K562 (cell line): Measurements from ENCODE around the gene ZC3H13. TPM values are rescaled to one million over a fixed set of nuclear protein-coding genes. Genes with fewer than 3 reads are reported as not detected.

Source experiments
- ATAC-seq: fragments of 200-7000 bp; cut with Tn5 transposase; 3 replicates; pipeline ENCODE4 v1.9.1; 2020; ENCODE audit warnings: moderate library complexity
- BruUV-seq: library from RNA; stranded (reverse); fragments of 400-500 nt; replicated peaks from 2 replicates; lab custom pipeline; 2021; lab: Mats Ljungman, UMichigan
- CTCF ChIA-PET: fragments of 300-600 bp; formaldehyde crosslinking; extraction: SDS; loops from one replicate; lab custom pipeline; 2021; ENCODE audit warnings: low intra/inter-chr PET ratio; lab: Yijun Ruan, JAX
- POLR2A ChIA-PET: fragments of 300-600, 350-650 bp; sonication (Branson Sonifier 250); formaldehyde crosslinking; extraction: SDS; loops from one replicate; lab custom pipeline; 2021; ENCODE audit warnings: antibody characterized with exemption, inconsistent platforms; lab: Yijun Ruan, JAX
- DNase-seq, 4 experiments: peaks; one replicate each; pipeline versions ENCODE4 v3.0.0 to v3.0.0-alpha.2; 2011 to 2018; ENCODE audit warnings: low spot score in 3 of 4, mixed read lengths in 3 of 4; ENCODE audit errors: extremely low read depth in 1 of 4
- FAIRE-seq: peaks from 2 replicates; lab custom pipeline; 2011; peaks lifted over from hg19 to GRCh38; lab: Jason Lieb, UNC
- H2AFZ ChIP-seq: 2 replicates; pipeline ENCODE4 v1.6.0; 2011; ENCODE audit warnings: low read depth, low read length, control low read depth, inconsistent platforms
- H3K27ac ChIP-seq: fragments of 200-600 bp; 3 replicates; pipeline ENCODE4 v1.8.0; 2011; ENCODE audit warnings: low read depth, mild to moderate bottlenecking, control low read depth, inconsistent platforms, low read length, moderate library complexity, mixed read lengths; ENCODE audit errors: extremely low read depth
- H3K27me3 ChIP-seq, 2 experiments: fragments of 300-600 bp in 1 of 2; 2 replicates in 1 of 2; 3 replicates in 1 of 2; pipeline versions ENCODE4 v1.6.0 to v1.8.0; 2011; ENCODE audit warnings: inconsistent platforms in 2 of 2, low read length in 2 of 2, mild to moderate bottlenecking in 1 of 2, mixed read lengths in 1 of 2, moderate library complexity in 1 of 2; ENCODE audit not compliant: control insufficient read depth in 2 of 2, insufficient read depth in 2 of 2
- H3K36me3 ChIP-seq: fragments of 300-600 bp; 3 replicates; pipeline ENCODE4 v1.8.0; 2011; ENCODE audit warnings: mild to moderate bottlenecking, low read length, inconsistent platforms; ENCODE audit not compliant: control insufficient read depth, insufficient read depth
- H3K4me1 ChIP-seq, 2 experiments: fragments of 200-600 bp in 1 of 2; replicated peaks in 1 of 2; 2 replicates in 1 of 2; 3 replicates in 1 of 2; pipeline versions ENCODE4 v1.5.1 to v1.8.0; 2011; ENCODE audit warnings: inconsistent platforms in 2 of 2, low read length in 2 of 2, mild to moderate bottlenecking in 1 of 2, mixed read lengths in 1 of 2, moderate library complexity in 1 of 2; ENCODE audit not compliant: control insufficient read depth in 2 of 2, insufficient read depth in 2 of 2
- H3K4me2 ChIP-seq: 2 replicates; pipeline ENCODE4 v1.6.1; 2011; ENCODE audit warnings: low read length, control low read depth, inconsistent platforms, mixed read lengths; ENCODE audit not compliant: insufficient read depth
- H3K4me3 ChIP-seq: fragments of 200-600 bp; sonication (generic), shearing (Covaris generic); 2 replicates; pipeline ENCODE4 v1.5.1; 2016; ENCODE audit warnings: control low read depth, inconsistent platforms
- H3K79me2 ChIP-seq: fragments of 200-600 bp; 3 replicates; pipeline ENCODE4 v1.8.0; 2011; ENCODE audit warnings: low read length, inconsistent platforms; ENCODE audit not compliant: control insufficient read depth, insufficient read depth
- H3K9ac ChIP-seq, 2 experiments: 2 replicates each; pipeline versions ENCODE4 v1.6.0 to v1.6.1; 2011; ENCODE audit warnings: low read depth in 2 of 2, low read length in 2 of 2, control low read depth in 1 of 2, inconsistent platforms in 1 of 2, mild to moderate bottlenecking in 1 of 2, mixed read lengths in 1 of 2; ENCODE audit not compliant: insufficient read depth in 1 of 2
- H3K9me1 ChIP-seq: one replicate; pipeline ENCODE4 v1.6.0; 2011; ENCODE audit warnings: inconsistent platforms, mild to moderate bottlenecking, low read length, moderate library complexity; ENCODE audit not compliant: control insufficient read depth, insufficient read depth
- H3K9me3 ChIP-seq: replicated peaks from 2 replicates; pipeline ENCODE4 v1.5.1; 2011; ENCODE audit warnings: low read depth, low read length, inconsistent platforms; ENCODE audit not compliant: control insufficient read depth, insufficient read depth
- H4K20me1 ChIP-seq: replicated peaks from 2 replicates; pipeline ENCODE4 v1.6.1; 2011; ENCODE audit warnings: low read length, inconsistent platforms, mixed read lengths; ENCODE audit not compliant: control insufficient read depth, insufficient read depth
- DIDO1 ChIP-seq: fragments of 450-650 bp; IDR thresholded peaks from 2 replicates; pipeline ENCODE4 v1.6.1; 2016; ENCODE audit warnings: low read depth, missing biosample characterization, missing genetic modification characterization
- HLTF ChIP-seq: fragments of 450-650 bp; IDR thresholded peaks from 2 replicates; pipeline ENCODE4 v1.6.1; 2016
- MEF2D ChIP-seq: conservative IDR thresholded peaks from 2 replicates; pipeline ENCODE4 v1.6.1; 2016; ENCODE audit warnings: low read depth, missing genetic modification characterization, missing compliant biosample characterization
- MXI1 ChIP-seq: IDR thresholded peaks from 2 replicates; pipeline ENCODE4 v1.6.1; 2011; ENCODE audit warnings: low read depth, mild to moderate bottlenecking, improper control_type of control experiment, low read length
- NR2C2 ChIP-seq, 2 experiments: fragments of 200-800 bp in 1 of 2; sonication (Bioruptor generic) in 1 of 2; sonication (generic) in 1 of 2; formaldehyde crosslinking in 1 of 2; IDR thresholded peaks; 2 replicates each; pipeline versions ENCODE4 v1.6.1 to v1.8.0; 2016 to 2022; ENCODE audit warnings: mild to moderate bottlenecking in 1 of 2, missing compliant biosample characterization in 1 of 2, missing genetic modification characterization in 1 of 2, missing genetic modification reagents in 1 of 2
- U2AF2 ChIP-seq: fragments of 200-400 bp; formaldehyde crosslinking; optimal IDR thresholded peaks from 2 replicates; pipeline ENCODE3; 2017; ENCODE audit warnings: low read depth, mild to moderate bottlenecking, low read length
- ZFP36 ChIP-seq: fragments of 150-350 bp; IDR thresholded peaks from 2 replicates; pipeline ENCODE4 v1.6.1; 2018; ENCODE audit warnings: low read length, low read depth; ENCODE audit not compliant: partially characterized antibody
- ZNF76 ChIP-seq: fragments of 250-450 bp; sonication (Bioruptor Pico); IDR thresholded peaks from 2 replicates; pipeline ENCODE4 v1.4.0; 2020; ENCODE audit warnings: mild to moderate bottlenecking, moderate library complexity, borderline replicate concordance
- WGBS: fragments of 100-300 bp; shearing (Covaris generic); methylation state at CpG from one replicate; pipeline ENCODE4 v1.1.6; 2016; ENCODE audit warnings: low coverage, mixed read lengths; ENCODE audit not compliant: insufficient coverage; ENCODE audit errors: missing lambda C conversion rate; 5-methylcytosine and 5-hydroxymethylcytosine counted together
- in situ Hi-C: fragments of 300-500 bp; cut with MboI; formaldehyde crosslinking; loops from 4 replicates; pipeline ENCODE4 v1.15.0; 2018; ENCODE audit warnings: inconsistent platforms, mixed read lengths
- intact Hi-C: fragments of 100-400 bp; cut with micrococcal nuclease; formaldehyde crosslinking; loops from 2 replicates; pipeline ENCODE4 v1.14.2; 2022
- polyA plus RNA-seq, 8 experiments: library from polyadenylated mRNA; depleted of rRNA in 4 of 8; stranded (reverse) in 5 of 8; unstranded in 3 of 8; fragments of >200 nt; fragmentation: Nextera tagmentation in 2 of 8; fragmentation: Illumina TruSeq in 1 of 8; extraction: Ambion mirVana in 2 of 8; extraction: Trizol in 1 of 8; gene quantifications; 2 replicates each; pipeline versions ENCODE4 v1.2.1 to v1.2.3, GENCODE V29; 2011 to 2014; ENCODE audit warnings: inconsistent platforms in 1 of 8, missing spikeins in 1 of 8
- total RNA-seq, 7 experiments: library from RNA; depleted of rRNA in 6 of 7; stranded (reverse); fragments of >200 nt in 6 of 7; fragmentation: Illumina TruSeq in 2 of 7; extraction: Trizol in 2 of 7; gene quantifications; 2 replicates each; pipeline versions ENCODE4 v1.2.1 to v1.2.3, GENCODE V29; 2011 to 2021; ENCODE audit warnings: low replicate concordance in 1 of 7
- TF ChIP-seq, protein P1 (sequence below): IDR thresholded peaks from 2 replicates; pipeline ENCODE4 v1.6.1; 2011; ENCODE audit warnings: borderline replicate concordance, low read depth, mild to moderate bottlenecking, moderate library complexity, low read length; ENCODE audit not compliant: insufficient read depth, poor library complexity, severe bottlenecking
- TF ChIP-seq, protein P2 (sequence below): fragments of 250-450 bp; sonication (Bioruptor Pico); IDR thresholded peaks from 2 replicates; pipeline ENCODE4 v1.5.0; 2021
- TF ChIP-seq, protein P3 (sequence below): sonication (generic); formaldehyde crosslinking; IDR thresholded peaks from 2 replicates; pipeline ENCODE4 v1.8.1; 2023; ENCODE audit warnings: mild to moderate bottlenecking, missing genetic modification reagents

Gene ZC3H13
- total and polyA plus RNA-seq, 9 of the 15 experiments (the other 6 are each of a cell fraction or from before 2014, with no cell fraction given) = 4.9 to 27.6 (median 12.1) TPM

DNA sequence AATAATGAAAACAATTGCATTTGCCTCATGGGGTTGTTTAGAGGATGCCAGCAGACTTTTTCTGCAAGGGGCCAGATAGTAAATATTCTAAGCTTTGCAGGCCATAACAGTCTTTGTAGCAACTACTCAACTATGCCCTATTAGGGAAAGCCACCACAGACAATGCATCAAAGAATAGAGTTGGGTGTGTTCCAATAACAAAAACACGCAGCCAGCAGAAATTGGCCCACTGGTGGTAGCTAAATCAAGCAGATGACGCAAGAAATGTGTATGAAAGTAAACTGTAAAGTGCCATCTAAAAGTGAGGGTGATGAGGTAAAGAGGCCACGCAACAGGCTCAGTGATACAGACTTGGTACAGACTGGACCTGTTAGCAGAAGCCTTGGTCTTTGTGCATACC is 125.8 kb downstream of the ZC3H13 start:
- Histone ChIP-seq H3K9me3 (no peaks in the 10 kb centered on the region), H4K20me1 (no peaks in the 10 kb centered on the region), H2AFZ (no peak overlapping the region), H3K27ac (no peak overlapping the region), H3K27me3 (peaks cover 2 to 36% of the 10 kb centered on the region in 2 experiments; a peak in 3 of 5 replicates), H3K4me3 (no peak overlapping the region), H3K4me2 (no peak overlapping the region), H3K4me1 (peaks cover 0 to 3% of the 10 kb centered on the region in 2 experiments; a peak in 1 of 5 replicates), H3K9ac (no peak overlapping the region), H3K9me1 (no peaks in the 10 kb centered on the region), H3K36me3 (no peaks in the 10 kb centered on the region), H3K79me2 (no peaks in the 10 kb centered on the region)
- TF ChIP-seq, protein P1, sequence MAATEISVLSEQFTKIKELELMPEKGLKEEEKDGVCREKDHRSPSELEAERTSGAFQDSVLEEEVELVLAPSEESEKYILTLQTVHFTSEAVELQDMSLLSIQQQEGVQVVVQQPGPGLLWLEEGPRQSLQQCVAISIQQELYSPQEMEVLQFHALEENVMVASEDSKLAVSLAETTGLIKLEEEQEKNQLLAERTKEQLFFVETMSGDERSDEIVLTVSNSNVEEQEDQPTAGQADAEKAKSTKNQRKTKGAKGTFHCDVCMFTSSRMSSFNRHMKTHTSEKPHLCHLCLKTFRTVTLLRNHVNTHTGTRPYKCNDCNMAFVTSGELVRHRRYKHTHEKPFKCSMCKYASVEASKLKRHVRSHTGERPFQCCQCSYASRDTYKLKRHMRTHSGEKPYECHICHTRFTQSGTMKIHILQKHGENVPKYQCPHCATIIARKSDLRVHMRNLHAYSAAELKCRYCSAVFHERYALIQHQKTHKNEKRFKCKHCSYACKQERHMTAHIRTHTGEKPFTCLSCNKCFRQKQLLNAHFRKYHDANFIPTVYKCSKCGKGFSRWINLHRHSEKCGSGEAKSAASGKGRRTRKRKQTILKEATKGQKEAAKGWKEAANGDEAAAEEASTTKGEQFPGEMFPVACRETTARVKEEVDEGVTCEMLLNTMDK = no peak
- TF ChIP-seq, protein P2, sequence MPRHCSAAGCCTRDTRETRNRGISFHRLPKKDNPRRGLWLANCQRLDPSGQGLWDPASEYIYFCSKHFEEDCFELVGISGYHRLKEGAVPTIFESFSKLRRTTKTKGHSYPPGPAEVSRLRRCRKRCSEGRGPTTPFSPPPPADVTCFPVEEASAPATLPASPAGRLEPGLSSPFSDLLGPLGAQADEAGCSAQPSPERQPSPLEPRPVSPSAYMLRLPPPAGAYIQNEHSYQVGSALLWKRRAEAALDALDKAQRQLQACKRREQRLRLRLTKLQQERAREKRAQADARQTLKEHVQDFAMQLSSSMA (CRISPR knock-in tag) = no peak
- TF ChIP-seq U2AF2 (no peak), ZNF76 (CRISPR knock-in tag) (no peak), MXI1 (no peak), HLTF (no peak), MEF2D (tag) (no peak), DIDO1 (tag) (no peak), NR2C2 (CRISPR knock-in tag; IDR thresholded peaks at IDR 0.05) (no peak), NR2C2 (tag; IDR thresholded peaks at IDR 0.05) (no peak), ZFP36 (no peak)
- TF ChIP-seq, protein P3, sequence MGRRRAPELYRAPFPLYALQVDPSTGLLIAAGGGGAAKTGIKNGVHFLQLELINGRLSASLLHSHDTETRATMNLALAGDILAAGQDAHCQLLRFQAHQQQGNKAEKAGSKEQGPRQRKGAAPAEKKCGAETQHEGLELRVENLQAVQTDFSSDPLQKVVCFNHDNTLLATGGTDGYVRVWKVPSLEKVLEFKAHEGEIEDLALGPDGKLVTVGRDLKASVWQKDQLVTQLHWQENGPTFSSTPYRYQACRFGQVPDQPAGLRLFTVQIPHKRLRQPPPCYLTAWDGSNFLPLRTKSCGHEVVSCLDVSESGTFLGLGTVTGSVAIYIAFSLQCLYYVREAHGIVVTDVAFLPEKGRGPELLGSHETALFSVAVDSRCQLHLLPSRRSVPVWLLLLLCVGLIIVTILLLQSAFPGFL = no peak
- ATAC-seq (no peak), DNase-seq (no peak), FAIRE-seq (no peak)
- 13% methylated on average over 3 of the region's 3 CpGs for WGBS
- ChIA-PET CTCF (interaction anchor here (0.6 kb wide), 1 partner anchor 393 kb away, joined by 3 read pairs; no protein-coding TSS in a partner anchor), POLR2A (interaction anchor here (0.6 kb wide), 1 partner anchor 402 kb away, joined by 3 read pairs; no protein-coding TSS in a partner anchor)
- intact Hi-C loops (loop anchor here (5.0 kb wide), 1 partner anchor 396 kb away; no protein-coding TSS in a partner anchor), in situ Hi-C loops (loop anchor here (25.0 kb wide), 1 partner anchor 386 kb away; no protein-coding TSS in a partner anchor)
- BruUV-seq = no TSS peak
